Raji (cell line): ENCODE data around the gene TFEB.

Source experiments
- POLR2A ChIP-seq: IDR thresholded peaks from 2 replicates; pipeline ENCODE4 v1.6.1; 2011; ENCODE audit warnings: low read depth, low read length, control low read depth; ENCODE audit not compliant: insufficient read depth

Gene TFEB

GRCh38 chr6:41699063-41699462 is 36.3 kb downstream of the TFEB start:
- no peak for TF ChIP-seq POLR2A

GRCh38 chr6:41697861-41698781 is 37.3 kb downstream of the TFEB start:
- no peak for TF ChIP-seq POLR2A

- no peak for TF ChIP-seq POLR2A
Measured at GRCh38 chr6:41696788-41697187, 38.6 kb downstream of the TFEB start.

- no peak for TF ChIP-seq POLR2A
Measured at GRCh38 chr6:41695825-41696224, 39.6 kb downstream of the TFEB start.

GRCh38 chr6:41694815-41695526 is 40.4 kb downstream of the TFEB start:
- no peak for TF ChIP-seq POLR2A

GRCh38 chr6:41693281-41694240 is 41.8 kb downstream of the TFEB start:
- no peak for TF ChIP-seq POLR2A

- TF ChIP-seq POLR2A, result no peak
Measured at GRCh38 chr6:41692730-41693129, 42.7 kb downstream of the TFEB start.

GRCh38 chr6:41692080-41692675 is 43.2 kb downstream of the TFEB start:
- no peak for TF ChIP-seq POLR2A

- no peak for TF ChIP-seq POLR2A
Measured at GRCh38 chr6:41691426-41692079, 43.9 kb downstream of the TFEB start.

GRCh38 chr6:41690541-41691330 is 44.7 kb downstream of the TFEB start:
- no peak for TF ChIP-seq POLR2A

GRCh38 chr6:41689171-41690008 is 46.0 kb downstream of the TFEB start:
- TF ChIP-seq POLR2A, result no peak

GRCh38 chr6:41688256-41688965 is 47.0 kb downstream of the TFEB start:
- TF ChIP-seq POLR2A, result no peak
